Fibroblast of skin of left quadriceps (primary cell): ENCODE measurements around the gene HAUS3.
"Not testable (repeated sequence)": the region's sequence is repeated elsewhere in the genome, so short reads cannot be mapped to it uniquely, and the experiment has no call there.

Experiments
- DNase-seq, 2 experiments: peaks; one replicate each; pipeline ENCODE4 v3.0.0-alpha.2; 2013; ENCODE audit warnings: low read depth in 2 of 2

Gene HAUS3

GRCh38 chr4:2251795-2252529, 10.0 kb upstream of the HAUS3 start:
- DNase-seq: no peak

GRCh38 chr4:2251073-2251794, 9.3 kb upstream of the HAUS3 start:
- DNase-seq: no peak

GRCh38 chr4:2250357-2251072, 8.6 kb upstream of the HAUS3 start:
- no peak for DNase-seq

GRCh38 chr4:2249526-2250356, 7.8 kb upstream of the HAUS3 start:
- DNase-seq: no peak

GRCh38 chr4:2248821-2249261, 6.9 kb upstream of the HAUS3 start:
- no peak for DNase-seq

- no peak for DNase-seq
Observed at GRCh38 chr4:2248044-2248780, 6.3 kb upstream of the HAUS3 start.

- no peak for DNase-seq
Observed at GRCh38 chr4:2247128-2248043, 5.5 kb upstream of the HAUS3 start.

GRCh38 chr4:2246384-2247127, 4.6 kb upstream of the HAUS3 start:
- no peak for DNase-seq

- DNase-seq: no peak
Observed at GRCh38 chr4:2245787-2246275, 3.9 kb upstream of the HAUS3 start.

GRCh38 chr4:2245057-2245786, 3.3 kb upstream of the HAUS3 start:
- no peak for DNase-seq

- DNase-seq: peak in 1 of 2 experiments; percentile 12
Observed at GRCh38 chr4:2243681-2244380, 1.9 kb upstream of the HAUS3 start.

GRCh38 chr4:2241003-2241402, 918 bp downstream of the HAUS3 start:
- DNase-seq: no peak

GRCh38 chr4:2236944-2237666, 4.8 kb downstream of the HAUS3 start:
- DNase-seq: no peak

GRCh38 chr4:2231082-2231481, 10.8 kb downstream of the HAUS3 start:
- no peak for DNase-seq

- DNase-seq: no peak
Observed at GRCh38 chr4:2226261-2226660, 15.7 kb downstream of the HAUS3 start.

GRCh38 chr4:2222838-2223237, 19.1 kb downstream of the HAUS3 start:
- no peak for DNase-seq

- not testable (repeated sequence) for DNase-seq
Observed at GRCh38 chr4:2221378-2221777, 20.5 kb downstream of the HAUS3 start.
